SK-N-SH (cell line): ENCODE data around the gene ITIH2. TPM values are rescaled to one million over a fixed set of nuclear protein-coding genes. Genes with fewer than 3 reads are reported as not detected.

Source experiments
- CTCF ChIA-PET: fragments of 300-600, 350-600 bp; formaldehyde crosslinking; extraction: SDS; loops from one replicate; lab custom pipeline; 2021; lab: Yijun Ruan, JAX
- POLR2A ChIA-PET: fragments of 350-600 bp; sonication (Branson Sonifier 250); formaldehyde crosslinking; extraction: SDS; loops from one replicate; lab custom pipeline; 2020; ENCODE audit warnings: antibody characterized with exemption, inconsistent platforms; lab: Yijun Ruan, JAX
- DNase-seq: peaks from one replicate; pipeline ENCODE4 v3.0.0; 2012
- H2AFZ ChIP-seq: fragments of 200-600 bp; sonication (generic); 2 replicates; pipeline ENCODE4 v1.8.1; 2016; ENCODE audit warnings: antibody characterized with exemption, mild to moderate bottlenecking, low read depth
- H3F3A ChIP-seq: fragments of 200-600 bp; sonication (generic); replicated peaks from 2 replicates; pipeline ENCODE3; 2016; ENCODE audit warnings: antibody characterized with exemption, mild to moderate bottlenecking; ENCODE audit not compliant: insufficient read depth
- H3K27ac ChIP-seq, 2 experiments: fragments of 200-500 bp in 1 of 2; fragments of 200-600 bp in 1 of 2; sonication (Bioruptor generic) in 1 of 2; sonication (generic), shearing (Covaris generic) in 1 of 2; 2 replicates each; pipeline versions ENCODE4 v1.5.1 to v1.6.1; 2014 to 2016; ENCODE audit warnings: low read depth in 2 of 2, inconsistent platforms in 1 of 2, low read length in 1 of 2, mild to moderate bottlenecking in 1 of 2, mixed read lengths in 1 of 2
- H3K27me3 ChIP-seq: fragments of 200-600 bp; sonication (generic), shearing (Covaris generic); 2 replicates; pipeline ENCODE4 v1.6.1; 2016; ENCODE audit warnings: mixed run types; ENCODE audit not compliant: insufficient read depth
- H3K36me3 ChIP-seq, 2 experiments: fragments of 200-500 bp in 1 of 2; fragments of 200-600 bp in 1 of 2; sonication (Bioruptor generic) in 1 of 2; sonication (generic) in 1 of 2; replicated peaks in 1 of 2; 2 replicates each; pipeline versions ENCODE3 to v1.5.1; 2014 to 2016; ENCODE audit warnings: low read length in 1 of 2, mild to moderate bottlenecking in 1 of 2; ENCODE audit not compliant: insufficient read depth in 2 of 2, control insufficient read depth in 1 of 2
- H3K4me1 ChIP-seq, 2 experiments: fragments of 200-500 bp in 1 of 2; fragments of 200-600 bp in 1 of 2; sonication (Bioruptor generic) in 1 of 2; sonication (generic), shearing (Covaris generic) in 1 of 2; 2 replicates each; pipeline versions ENCODE4 v1.5.1 to v1.6.1; 2014 to 2016; ENCODE audit warnings: low read depth in 1 of 2, low read length in 1 of 2, mixed run types in 1 of 2; ENCODE audit not compliant: insufficient read depth in 2 of 2, control insufficient read depth in 1 of 2
- H3K4me2 ChIP-seq: fragments of 200-600 bp; sonication (generic), shearing (Covaris generic); 2 replicates; pipeline ENCODE4 v1.6.1; 2017; ENCODE audit warnings: mixed run types
- H3K4me3 ChIP-seq, 2 experiments: fragments of 200-500 bp in 1 of 2; fragments of 200-600 bp in 1 of 2; sonication (Bioruptor generic) in 1 of 2; sonication (generic), shearing (Covaris generic) in 1 of 2; 2 replicates each; pipeline versions ENCODE4 v1.5.1 to v1.8.1; 2014 to 2016; ENCODE audit warnings: low read depth in 2 of 2, inconsistent platforms in 1 of 2, low read length in 1 of 2, mild to moderate bottlenecking in 1 of 2, mixed read lengths in 1 of 2, moderate library complexity in 1 of 2
- H3K79me2 ChIP-seq: fragments of 200-600 bp; sonication (generic); 2 replicates; pipeline ENCODE4 v1.8.1; 2017; ENCODE audit warnings: mild to moderate bottlenecking; ENCODE audit not compliant: insufficient read depth
- H3K9ac ChIP-seq: fragments of 200-600 bp; sonication (generic); 2 replicates; pipeline ENCODE4 v1.6.1; 2017; ENCODE audit warnings: mixed run types
- H3K9me2 ChIP-seq: fragments of 200-600 bp; sonication (generic); 2 replicates; pipeline ENCODE4 v1.6.1; 2017; ENCODE audit warnings: mixed run types
- H3K9me3 ChIP-seq: fragments of 200-600 bp; sonication (generic); 2 replicates; pipeline ENCODE4 v1.6.1; 2017; ENCODE audit warnings: mixed run types, mild to moderate bottlenecking, moderate library complexity
- H4K20me1 ChIP-seq: fragments of 200-600 bp; sonication (generic); 2 replicates; pipeline ENCODE4 v1.6.1; 2017; ENCODE audit warnings: mild to moderate bottlenecking, mixed run types; ENCODE audit not compliant: insufficient read depth
- CTCF ChIP-seq: fragments of 200-600 bp; sonication (generic); IDR thresholded peaks from 2 replicates; pipeline ENCODE4 v1.6.1; 2017; ENCODE audit warnings: antibody characterized with exemption, mild to moderate bottlenecking, moderate library complexity
- EP300 ChIP-seq, 2 experiments: IDR thresholded peaks; 2 replicates each; pipeline versions ENCODE4 v1.4.0 to v1.6.1; 2012; ENCODE audit warnings: borderline replicate concordance in 1 of 2, low read depth in 1 of 2, low read length in 1 of 2
- MXI1 ChIP-seq: IDR thresholded peaks from 2 replicates; pipeline ENCODE4 v1.6.1; 2012; ENCODE audit warnings: mild to moderate bottlenecking, low read depth, low read length, improper control_type of control experiment
- NRF1 ChIP-seq: IDR thresholded peaks from 2 replicates; pipeline ENCODE4 v1.6.1; 2012; ENCODE audit warnings: low read depth, mild to moderate bottlenecking, low read length
- SMC3 ChIP-seq: IDR thresholded peaks from 2 replicates; pipeline ENCODE4 v1.6.1; 2012; ENCODE audit warnings: low read depth, low read length, improper control_type of control experiment
- WGBS: methylation state at CpG from one replicate; pipeline ENCODE4 v1.1.6; 2017; ENCODE audit warnings: low lambda C conversion rate; 5-methylcytosine and 5-hydroxymethylcytosine counted together
- polyA plus RNA-seq, 3 experiments: library from polyadenylated mRNA; depleted of rRNA; stranded (reverse); fragments of >200 nt; gene quantifications; 2 replicates each; pipeline ENCODE4 v1.2.3, GENCODE V29; 2012
- TF ChIP-seq, protein P1 (sequence below): IDR thresholded peaks from 2 replicates; pipeline ENCODE4 v1.6.1; 2012; ENCODE audit warnings: mild to moderate bottlenecking, low read depth, low read length, moderate library complexity
- TF ChIP-seq, protein P2 (sequence below): IDR thresholded peaks from 2 replicates; pipeline ENCODE4 v1.4.0; 2012; ENCODE audit warnings: low read depth, borderline replicate concordance

ITIH2 gene
- polyA plus RNA-seq, 1 of the 3 experiments (the other 2 are of a cell fraction) = not detected

- Histone ChIP-seq H3K27ac (no peak overlapping the region), H3K79me2 (no peaks in the 10 kb centered on the region), H3K9ac (no peak overlapping the region), H4K20me1 (no peaks in the 10 kb centered on the region), H3F3A (no peaks in the 10 kb centered on the region), H3K4me3 (no peak overlapping the region), H3K9me2 (no peaks in the 10 kb centered on the region), H2AFZ (no peak overlapping the region), H3K4me2 (no peak overlapping the region), H3K27me3 (no peaks in the 10 kb centered on the region), H3K4me1 (no peaks in the 10 kb centered on the region), H3K36me3 (no peaks in the 10 kb centered on the region), H3K9me3 (no peaks in the 10 kb centered on the region)
- no peak for DNase-seq
- TF ChIP-seq, protein P1, sequence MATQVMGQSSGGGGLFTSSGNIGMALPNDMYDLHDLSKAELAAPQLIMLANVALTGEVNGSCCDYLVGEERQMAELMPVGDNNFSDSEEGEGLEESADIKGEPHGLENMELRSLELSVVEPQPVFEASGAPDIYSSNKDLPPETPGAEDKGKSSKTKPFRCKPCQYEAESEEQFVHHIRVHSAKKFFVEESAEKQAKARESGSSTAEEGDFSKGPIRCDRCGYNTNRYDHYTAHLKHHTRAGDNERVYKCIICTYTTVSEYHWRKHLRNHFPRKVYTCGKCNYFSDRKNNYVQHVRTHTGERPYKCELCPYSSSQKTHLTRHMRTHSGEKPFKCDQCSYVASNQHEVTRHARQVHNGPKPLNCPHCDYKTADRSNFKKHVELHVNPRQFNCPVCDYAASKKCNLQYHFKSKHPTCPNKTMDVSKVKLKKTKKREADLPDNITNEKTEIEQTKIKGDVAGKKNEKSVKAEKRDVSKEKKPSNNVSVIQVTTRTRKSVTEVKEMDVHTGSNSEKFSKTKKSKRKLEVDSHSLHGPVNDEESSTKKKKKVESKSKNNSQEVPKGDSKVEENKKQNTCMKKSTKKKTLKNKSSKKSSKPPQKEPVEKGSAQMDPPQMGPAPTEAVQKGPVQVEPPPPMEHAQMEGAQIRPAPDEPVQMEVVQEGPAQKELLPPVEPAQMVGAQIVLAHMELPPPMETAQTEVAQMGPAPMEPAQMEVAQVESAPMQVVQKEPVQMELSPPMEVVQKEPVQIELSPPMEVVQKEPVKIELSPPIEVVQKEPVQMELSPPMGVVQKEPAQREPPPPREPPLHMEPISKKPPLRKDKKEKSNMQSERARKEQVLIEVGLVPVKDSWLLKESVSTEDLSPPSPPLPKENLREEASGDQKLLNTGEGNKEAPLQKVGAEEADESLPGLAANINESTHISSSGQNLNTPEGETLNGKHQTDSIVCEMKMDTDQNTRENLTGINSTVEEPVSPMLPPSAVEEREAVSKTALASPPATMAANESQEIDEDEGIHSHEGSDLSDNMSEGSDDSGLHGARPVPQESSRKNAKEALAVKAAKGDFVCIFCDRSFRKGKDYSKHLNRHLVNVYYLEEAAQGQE = no peak
- TF ChIP-seq, protein P2, sequence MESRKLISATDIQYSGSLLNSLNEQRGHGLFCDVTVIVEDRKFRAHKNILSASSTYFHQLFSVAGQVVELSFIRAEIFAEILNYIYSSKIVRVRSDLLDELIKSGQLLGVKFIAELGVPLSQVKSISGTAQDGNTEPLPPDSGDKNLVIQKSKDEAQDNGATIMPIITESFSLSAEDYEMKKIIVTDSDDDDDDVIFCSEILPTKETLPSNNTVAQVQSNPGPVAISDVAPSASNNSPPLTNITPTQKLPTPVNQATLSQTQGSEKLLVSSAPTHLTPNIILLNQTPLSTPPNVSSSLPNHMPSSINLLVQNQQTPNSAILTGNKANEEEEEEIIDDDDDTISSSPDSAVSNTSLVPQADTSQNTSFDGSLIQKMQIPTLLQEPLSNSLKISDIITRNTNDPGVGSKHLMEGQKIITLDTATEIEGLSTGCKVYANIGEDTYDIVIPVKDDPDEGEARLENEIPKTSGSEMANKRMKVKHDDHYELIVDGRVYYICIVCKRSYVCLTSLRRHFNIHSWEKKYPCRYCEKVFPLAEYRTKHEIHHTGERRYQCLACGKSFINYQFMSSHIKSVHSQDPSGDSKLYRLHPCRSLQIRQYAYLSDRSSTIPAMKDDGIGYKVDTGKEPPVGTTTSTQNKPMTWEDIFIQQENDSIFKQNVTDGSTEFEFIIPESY = no peak
- TF ChIP-seq MXI1 = no peak
- no peak for TF ChIP-seq EP300 (IDR thresholded peaks at IDR 0.05; ENCODE audit: borderline replicate concordance in 1 of 2, low read depth in 1 of 2, low read length in 1 of 2)
- TF ChIP-seq CTCF = no peak
- TF ChIP-seq SMC3 = no peak
- no peak for TF ChIP-seq NRF1
- WGBS = 7% methylated on average over 2 of the region's 2 CpGs
- ChIA-PET CTCF (interaction anchor here (1.0 to 3.1 kb wide), 2 partner anchors 13 to 175 kb away, joined by 3 to 17 read pairs; no protein-coding TSS in a partner anchor), POLR2A (no interaction called here)
Observed at GRCh38 chr10:7700577-7701125, 2.5 kb upstream of the ITIH2 start.
